ENCODE data around the gene GADL1.

The GADL1 gene

GRCh38 chr3:30878862-30879261 lies 15.6 kb downstream of the GADL1 start:
- H4K20me1 ChIP-seq (ENCODE audit: insufficient read depth, low read length): no peaks in the 10 kb centered on the region
- H3K4me3 ChIP-seq (ENCODE audit: low read length): no peak overlapping the region
- H3K9me3 ChIP-seq (replicated peaks; ENCODE audit: insufficient read depth, low read length): no peaks in the 10 kb centered on the region
- no peak for DNase-seq
- H3K27me3 ChIP-seq (replicated peaks; ENCODE audit: insufficient read depth, low read length): no peaks in the 10 kb centered on the region
- TF ChIP-seq EZH2phosphoT487 (IDR thresholded peaks at IDR 0.05; ENCODE audit: low read length) (no peak), CTCF (IDR thresholded peaks at IDR 0.05; ENCODE audit: low read length) (no peak)
- no peaks in the 10 kb centered on the region for H3F3A ChIP-seq (ENCODE audit: insufficient read depth, low read length)
- no peaks in the 10 kb centered on the region for H3K4me1 ChIP-seq (ENCODE audit: low read length)
- H3K79me2 ChIP-seq (ENCODE audit: low read length): no peaks in the 10 kb centered on the region
- no peaks in the 10 kb centered on the region for H3K9me2 ChIP-seq (replicated peaks; ENCODE audit: insufficient read depth, low read length)
- H2AFZ ChIP-seq (ENCODE audit: low read length): no peak overlapping the region
- no peak overlapping the region for H3K4me2 ChIP-seq (ENCODE audit: low read depth, low read length)
- no peak overlapping the region for H3K27ac ChIP-seq (ENCODE audit: low read length)
- no peak overlapping the region for H3K9ac ChIP-seq (ENCODE audit: low read length)
- no peaks in the 10 kb centered on the region for H3K36me3 ChIP-seq (replicated peaks; ENCODE audit: insufficient read depth, low read length)

DNA sequence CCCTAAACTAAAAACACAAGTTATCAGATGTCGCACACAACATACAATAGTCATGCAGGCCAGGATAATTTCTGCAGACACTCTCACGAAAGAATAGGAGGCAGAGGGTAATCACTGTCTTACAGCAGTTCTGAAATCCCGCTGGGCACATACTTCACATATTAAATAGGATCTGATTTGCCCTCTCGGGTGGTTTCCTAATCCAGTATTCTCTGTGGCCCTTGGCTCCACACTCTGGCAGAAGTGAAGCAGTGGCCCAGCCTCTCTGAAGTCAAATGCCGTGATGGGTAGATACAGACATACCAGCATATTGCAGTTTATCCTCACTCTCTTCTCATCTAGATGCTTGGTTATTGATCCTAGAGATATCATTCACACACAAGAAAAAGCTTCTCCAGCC lies 19.0 kb downstream of the GADL1 start:
- Histone ChIP-seq H3K27ac (ENCODE audit: low read length) (no peak overlapping the region), H2AFZ (ENCODE audit: low read length) (no peak overlapping the region), H3K9me2 (replicated peaks; ENCODE audit: insufficient read depth, low read length) (no peaks in the 10 kb centered on the region), H3K9me3 (replicated peaks; ENCODE audit: insufficient read depth, low read length) (no peaks in the 10 kb centered on the region), H4K20me1 (ENCODE audit: insufficient read depth, low read length) (no peaks in the 10 kb centered on the region), H3K9ac (ENCODE audit: low read length) (no peak overlapping the region), H3K4me1 (ENCODE audit: low read length) (no peaks in the 10 kb centered on the region), H3K36me3 (replicated peaks; ENCODE audit: insufficient read depth, low read length) (no peaks in the 10 kb centered on the region), H3K79me2 (ENCODE audit: low read length) (no peaks in the 10 kb centered on the region), H3K27me3 (replicated peaks; ENCODE audit: insufficient read depth, low read length) (no peaks in the 10 kb centered on the region), H3K4me2 (ENCODE audit: low read depth, low read length) (no peak overlapping the region), H3F3A (ENCODE audit: insufficient read depth, low read length) (no peaks in the 10 kb centered on the region), H3K4me3 (ENCODE audit: low read length) (no peak overlapping the region)
- DNase-seq: no peak
- no peak for TF ChIP-seq EZH2phosphoT487 (IDR thresholded peaks at IDR 0.05; ENCODE audit: low read length)
- no peak for TF ChIP-seq EZH2 (optimal IDR thresholded peaks at IDR 0.05; ENCODE audit: low read depth, low read length)
- TF ChIP-seq CTCF (IDR thresholded peaks at IDR 0.05; ENCODE audit: low read length): no peak

- no peak overlapping the region for H3K9ac ChIP-seq (ENCODE audit: low read length)
- no peaks in the 10 kb centered on the region for H3K9me2 ChIP-seq (replicated peaks; ENCODE audit: insufficient read depth, low read length)
- no peaks in the 10 kb centered on the region for H3K36me3 ChIP-seq (replicated peaks; ENCODE audit: insufficient read depth, low read length)
- DNase-seq: no peak
- H3K4me3 ChIP-seq (ENCODE audit: low read length): no peak overlapping the region
- H3K4me1 ChIP-seq (ENCODE audit: low read length): no peaks in the 10 kb centered on the region
- H3K27me3 ChIP-seq (replicated peaks; ENCODE audit: insufficient read depth, low read length): no peaks in the 10 kb centered on the region
- TF ChIP-seq CTCF (IDR thresholded peaks at IDR 0.05; ENCODE audit: low read length) (no peak), EZH2 (optimal IDR thresholded peaks at IDR 0.05; ENCODE audit: low read depth, low read length) (no peak), EZH2phosphoT487 (IDR thresholded peaks at IDR 0.05; ENCODE audit: low read length) (no peak)
- no peak overlapping the region for H3K4me2 ChIP-seq (ENCODE audit: low read depth, low read length)
- no peak overlapping the region for H2AFZ ChIP-seq (ENCODE audit: low read length)
- H3K9me3 ChIP-seq (replicated peaks; ENCODE audit: insufficient read depth, low read length): no peaks in the 10 kb centered on the region
- no peaks in the 10 kb centered on the region for H3F3A ChIP-seq (ENCODE audit: insufficient read depth, low read length)
- no peaks in the 10 kb centered on the region for H3K79me2 ChIP-seq (ENCODE audit: low read length)
- H3K27ac ChIP-seq (ENCODE audit: low read length): no peak overlapping the region
- no peaks in the 10 kb centered on the region for H4K20me1 ChIP-seq (ENCODE audit: insufficient read depth, low read length)
These were observed 20.8 kb downstream of the GADL1 start for GRCh38 chr3:30873671-30874070.
